Pancreas (tissue), 10 donors: Measurements from ENCODE around the gene DDX10. TPM values are rescaled to one million over a fixed set of nuclear protein-coding genes. Genes with fewer than 3 reads are reported as not detected.

Experiments used
- ATAC-seq, 4 donors: fragments of 200-7000 bp; cut with Tn5 transposase; one replicate each; pipeline versions ENCODE4 v1.8.0 to v1.9.1; 2020; ENCODE audit warnings: mild to moderate bottlenecking in 4 of 4, moderate library complexity in 4 of 4
- DNase-seq, 6 donors: peaks; one replicate each; pipeline ENCODE4 v3.0.0-alpha.2; 2020
- FAIRE-seq: peaks from 2 replicates; lab custom pipeline; 2012; peaks lifted over from hg19 to GRCh38; lab: Jason Lieb, UNC
- H3K27ac ChIP-seq, 4 donors: fragments of 200-600 bp; sonication (generic); 1 replicate in 3 of 4; 2 replicates in 1 of 4; pipeline versions ENCODE4 v1.5.0 to v1.8.0; 2020
- H3K27me3 ChIP-seq, 4 donors: fragments of 200-600 bp; one replicate each; pipeline ENCODE4 v1.8.0; 2021
- H3K36me3 ChIP-seq, 3 donors: fragments of 200-600 bp; sonication (generic) in 1 of 3; one replicate each; pipeline versions ENCODE4 v1.5.0 to v1.8.0; 2020 to 2021
- H3K4me1 ChIP-seq, 3 donors: fragments of 200-600 bp; one replicate each; pipeline ENCODE4 v1.8.0; 2021
- H3K4me3 ChIP-seq, 4 donors: fragments of 200-600 bp; sonication (generic) in 2 of 4; one replicate each; pipeline versions ENCODE4 v1.5.0 to v1.8.0; 2020 to 2021
- H3K9me3 ChIP-seq, 4 donors: fragments of 200-600 bp; one replicate each; pipeline ENCODE4 v1.8.0; 2021
- WGBS, 2 donors: extraction: QIAGEN DNeasy Blood & Tissue Kit; methylation state at CpG; one replicate each; pipeline ENCODE4 v1.1.7; 2013; 5-methylcytosine and 5-hydroxymethylcytosine counted together
- intact Hi-C, 3 donors: fragments of 100-400 bp; cut with DNase I; formaldehyde crosslinking; loops; one replicate each; pipeline versions ENCODE4 v1.11.1 to v1.14.2; 2022
- polyA plus RNA-seq, 2 donors: library from polyadenylated mRNA; stranded (reverse); fragments of 200-250 nt; gene quantifications; one replicate each; pipeline ENCODE4 v1.2.3, GENCODE V29; 2013
- total RNA-seq, 6 donors: library from RNA; stranded (reverse); fragmentation: NEBNext Ultra II Directional in 4 of 6; extraction: Animal tissue kit (Norgen Biotek cat#: 25700) in 4 of 6; gene quantifications; one replicate each; pipeline versions ENCODE4 v1.2.1 to v1.2.4, GENCODE V29; 2021 to 2023
- TF ChIP-seq, protein P1 (sequence below), 4 donors: fragments of 200-600 bp; sonication (generic) in 3 of 4; IDR thresholded peaks; one replicate each; pipeline versions ENCODE4 v1.5.0 to v1.8.0; 2021; ENCODE audit warnings: antibody characterized with exemption in 4 of 4
- donor health status: healthy with polysubstance abuse.
- donor health status: DM: no; HTN: no; CAD: no; lungs with moderate emphysema.
- donor health status: DM: no; HTN: no; CAD: no.
- donor health status: control.
- donor health status: control.
- donor health status: Bipolar disorder and iron deficiency.
- donor health status: DM: yes; HTN: yes; CAD: no.
- donor health status: DM: no; HTN: no; CAD: no.
- donor health status: DM: no; HTN: no; CAD: no.
- donor health status: DM: yes; HTN: yes; CAD: no.

Gene DDX10
- total and polyA plus RNA-seq, 8 donors: 10.9 to 18.4 (median 16.5) TPM

DNA sequence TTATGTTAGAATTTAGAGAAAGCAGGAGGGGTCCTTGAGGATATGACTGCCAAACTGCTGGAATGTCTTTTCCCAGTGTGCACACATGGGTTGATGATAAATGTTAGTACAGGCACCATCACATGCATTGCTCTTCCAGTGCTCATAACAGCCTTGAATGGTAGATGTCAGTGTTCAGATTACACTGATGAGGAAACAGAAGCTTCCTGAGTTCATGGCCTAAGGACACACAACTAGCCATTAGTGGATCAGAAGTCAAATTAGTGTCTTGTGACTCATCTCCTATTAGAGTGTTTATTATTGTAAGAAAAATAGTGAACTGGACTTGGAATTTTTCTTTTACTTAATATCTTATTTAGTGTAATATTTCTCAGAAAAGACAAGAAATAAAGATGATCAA is 241.5 kb downstream of the DDX10 start:
- DNase-seq (no peak), FAIRE-seq (no peak), ATAC-seq (no peak)
- Histone ChIP-seq H3K36me3 (no peaks in the 10 kb centered on the region), H3K27ac (no peak overlapping the region), H3K27me3 (no peaks in the 10 kb centered on the region), H3K9me3 (no peaks in the 10 kb centered on the region), H3K4me1 (peaks cover 0 to 7% (median 0%) of the 10 kb centered on the region in 3 donors), H3K4me3 (no peak overlapping the region)
- intact Hi-C loops: no loop called here
- TF ChIP-seq, protein P1, sequence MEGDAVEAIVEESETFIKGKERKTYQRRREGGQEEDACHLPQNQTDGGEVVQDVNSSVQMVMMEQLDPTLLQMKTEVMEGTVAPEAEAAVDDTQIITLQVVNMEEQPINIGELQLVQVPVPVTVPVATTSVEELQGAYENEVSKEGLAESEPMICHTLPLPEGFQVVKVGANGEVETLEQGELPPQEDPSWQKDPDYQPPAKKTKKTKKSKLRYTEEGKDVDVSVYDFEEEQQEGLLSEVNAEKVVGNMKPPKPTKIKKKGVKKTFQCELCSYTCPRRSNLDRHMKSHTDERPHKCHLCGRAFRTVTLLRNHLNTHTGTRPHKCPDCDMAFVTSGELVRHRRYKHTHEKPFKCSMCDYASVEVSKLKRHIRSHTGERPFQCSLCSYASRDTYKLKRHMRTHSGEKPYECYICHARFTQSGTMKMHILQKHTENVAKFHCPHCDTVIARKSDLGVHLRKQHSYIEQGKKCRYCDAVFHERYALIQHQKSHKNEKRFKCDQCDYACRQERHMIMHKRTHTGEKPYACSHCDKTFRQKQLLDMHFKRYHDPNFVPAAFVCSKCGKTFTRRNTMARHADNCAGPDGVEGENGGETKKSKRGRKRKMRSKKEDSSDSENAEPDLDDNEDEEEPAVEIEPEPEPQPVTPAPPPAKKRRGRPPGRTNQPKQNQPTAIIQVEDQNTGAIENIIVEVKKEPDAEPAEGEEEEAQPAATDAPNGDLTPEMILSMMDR (IDR thresholded peaks at IDR 0.05): no peak

DNA sequence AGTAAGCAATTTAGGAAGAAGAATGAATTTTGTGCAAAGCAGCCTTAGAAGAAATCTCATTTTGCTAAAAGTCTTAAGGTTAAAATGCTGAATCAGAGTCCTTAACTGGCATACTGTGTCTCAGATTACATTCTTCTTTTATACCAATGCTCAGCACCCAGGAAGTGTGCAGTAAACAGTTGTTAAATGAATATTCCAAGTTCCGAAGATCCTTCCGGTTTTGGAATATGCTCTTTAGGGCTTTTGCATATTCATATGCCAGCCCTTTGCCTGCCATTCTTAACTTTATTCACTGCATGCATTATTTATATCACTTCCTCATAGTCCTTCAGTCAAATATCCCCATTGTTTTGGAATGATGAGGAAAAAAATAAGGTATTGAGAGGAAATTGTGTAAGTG is 242.0 kb downstream of the DDX10 start:
- peaks cover 0 to 7% (median 0%) of the 10 kb centered on the region in 3 donors for H3K4me1 ChIP-seq
- H3K27ac ChIP-seq: no peak overlapping the region
- intact Hi-C loops: no loop called here
- H3K36me3 ChIP-seq: no peaks in the 10 kb centered on the region
- FAIRE-seq: no peak
- TF ChIP-seq, protein P1 (IDR thresholded peaks at IDR 0.05): no peak
- H3K9me3 ChIP-seq: no peaks in the 10 kb centered on the region
- WGBS, 2 donors: 91 to 92% methylated on average over 2 of the region's 2 CpGs
- H3K27me3 ChIP-seq: no peaks in the 10 kb centered on the region
- no peak overlapping the region for H3K4me3 ChIP-seq
- no peak for DNase-seq
- ATAC-seq: no peak

DNA sequence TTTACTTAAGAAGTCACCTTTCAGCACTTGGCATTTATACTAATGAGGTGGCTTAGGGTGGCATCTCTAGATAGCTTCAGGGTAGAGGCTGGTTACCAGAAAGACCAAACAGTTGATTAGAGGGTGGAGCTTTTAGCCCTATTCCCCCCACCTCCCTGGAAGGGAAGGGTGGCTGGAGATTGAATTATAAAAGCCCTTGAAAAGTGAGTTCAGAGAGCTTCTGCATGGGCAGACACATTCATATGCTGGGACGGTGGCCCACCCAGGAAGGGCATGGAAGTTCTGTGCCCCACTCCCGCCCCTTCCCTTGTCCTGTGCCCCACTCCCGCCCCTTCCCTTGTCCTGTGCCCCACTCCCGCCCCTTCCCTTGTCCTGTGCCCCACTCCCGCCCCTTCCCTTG is 244.2 kb downstream of the DDX10 start:
- no peak for FAIRE-seq
- no peaks in the 10 kb centered on the region for H3K27me3 ChIP-seq
- DNase-seq: no peak
- ATAC-seq: no peak
- H3K27ac ChIP-seq: no peak overlapping the region
- TF ChIP-seq, protein P1 (IDR thresholded peaks at IDR 0.05): no peak
- intact Hi-C loops: no loop called here
- H3K4me1 ChIP-seq: no peaks in the 10 kb centered on the region
- no peak overlapping the region for H3K4me3 ChIP-seq
- no peaks in the 10 kb centered on the region for H3K36me3 ChIP-seq
- H3K9me3 ChIP-seq: no peaks in the 10 kb centered on the region
- WGBS, 2 donors: 90 to 93% methylated on average over 3 of the region's 5 CpGs

DNA sequence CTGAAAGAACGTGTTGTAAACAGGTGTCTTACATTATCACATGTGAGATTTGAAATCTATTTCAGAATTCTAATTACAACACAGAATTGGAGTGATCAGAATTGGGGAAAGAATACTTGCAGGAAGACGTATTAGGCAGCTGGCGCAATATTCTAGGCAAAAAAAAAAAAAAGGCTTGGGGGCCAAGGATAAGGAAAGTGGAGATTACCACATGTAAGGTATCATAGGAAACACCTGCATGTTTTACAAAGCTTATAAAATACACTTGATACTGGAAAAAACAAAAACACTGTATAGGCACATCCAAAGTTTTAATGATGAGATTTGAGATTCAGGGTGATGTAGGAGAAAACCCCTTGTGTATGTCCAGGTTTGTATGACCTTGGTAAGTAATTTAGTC is 245.1 kb downstream of the DDX10 start:
- intact Hi-C loops: no loop called here
- Histone ChIP-seq H3K9me3 (no peaks in the 10 kb centered on the region), H3K27me3 (no peaks in the 10 kb centered on the region), H3K27ac (no peak overlapping the region), H3K36me3 (no peaks in the 10 kb centered on the region), H3K4me3 (no peak overlapping the region), H3K4me1 (no peaks in the 10 kb centered on the region)
- no peak for FAIRE-seq
- ATAC-seq: no peak
- DNase-seq: no peak
- 90 to 93% methylated on average over 3 of the region's 3 CpGs for whole genome bisulfite sequencing, 2 donors
- TF ChIP-seq, protein P1 (IDR thresholded peaks at IDR 0.05): no peak

DNA sequence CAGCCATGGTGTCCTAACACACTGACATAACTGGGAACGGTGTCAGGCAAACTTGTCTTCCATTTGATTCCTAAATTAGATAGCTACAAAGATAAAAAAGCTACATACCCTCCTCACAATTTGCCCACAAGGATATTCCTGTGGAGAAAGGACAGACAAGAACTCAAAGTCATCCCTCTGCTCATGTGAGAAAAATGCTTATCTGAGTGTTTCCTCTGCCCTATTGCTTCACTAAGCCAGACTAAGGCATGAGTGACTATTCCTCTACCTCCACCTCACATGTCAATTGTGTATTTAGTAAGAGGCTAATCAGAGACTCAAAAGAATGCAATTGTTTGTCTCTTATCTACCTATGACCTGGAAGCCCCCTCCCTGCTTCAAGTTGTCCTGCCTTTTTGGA is 247.7 kb downstream of the DDX10 start:
- DNase-seq (no peak), FAIRE-seq (no peak), ATAC-seq (no peak)
- 96 to 98% methylated on average over 1 of the region's 1 CpG for WGBS, 2 donors
- H3K36me3 ChIP-seq: no peaks in the 10 kb centered on the region
- H3K4me1 ChIP-seq: no peaks in the 10 kb centered on the region
- no peak overlapping the region for H3K27ac ChIP-seq
- no peak overlapping the region for H3K4me3 ChIP-seq
- TF ChIP-seq, protein P1 (IDR thresholded peaks at IDR 0.05): no peak
- H3K9me3 ChIP-seq: no peaks in the 10 kb centered on the region
- intact Hi-C loops: no loop called here
- no peaks in the 10 kb centered on the region for H3K27me3 ChIP-seq
